HEK293 (cell line): Measurements from ENCODE around the gene ACTL6B.
A peak's percentile ranks its signal among the peaks of the same experiment; 100 is the strongest.

Experiments
- BCL11A ChIP-seq: fragments of 450-650 bp; formaldehyde crosslinking; IDR thresholded peaks from 2 replicates; pipeline ENCODE4 v1.5.1; 2016; ENCODE audit warnings: low read depth, missing biosample characterization, missing genetic modification characterization
- HOXC10 ChIP-seq: sonication (generic); formaldehyde crosslinking; IDR thresholded peaks from 2 replicates; pipeline ENCODE4 v1.8.1; 2023; ENCODE audit warnings: mild to moderate bottlenecking, missing genetic modification reagents
- SALL2 ChIP-seq: fragments of 450-650 bp; formaldehyde crosslinking; IDR thresholded peaks from 2 replicates; pipeline ENCODE4 v1.5.0; 2017; ENCODE audit warnings: missing biosample characterization, mild to moderate bottlenecking, missing genetic modification characterization, borderline replicate concordance
- ZBTB44 ChIP-seq: fragments of 450-650 bp; IDR thresholded peaks from 2 replicates; pipeline ENCODE4 v1.5.1; 2018; ENCODE audit warnings: missing biosample characterization, mild to moderate bottlenecking, missing genetic modification characterization
- ZBTB6 ChIP-seq: fragments of 450-650 bp; formaldehyde crosslinking; IDR thresholded peaks from 2 replicates; pipeline ENCODE4 v1.5.1; 2017; ENCODE audit warnings: missing biosample characterization, missing genetic modification characterization
- ZFP3 ChIP-seq: fragments of 450-650 bp; formaldehyde crosslinking; IDR thresholded peaks from 2 replicates; pipeline ENCODE4 v1.5.1; 2016; ENCODE audit warnings: low read depth, missing biosample characterization, missing genetic modification characterization
- ZNF132 ChIP-seq: fragments of 450-650 bp; formaldehyde crosslinking; IDR thresholded peaks from 2 replicates; pipeline ENCODE4 v1.5.1; 2017; ENCODE audit warnings: missing biosample characterization, missing genetic modification characterization, borderline replicate concordance
- ZNF214 ChIP-seq: fragments of 450-650 bp; formaldehyde crosslinking; IDR thresholded peaks from 2 replicates; pipeline ENCODE4 v1.5.1; 2017; ENCODE audit warnings: missing biosample characterization, mild to moderate bottlenecking, missing genetic modification characterization, borderline replicate concordance
- ZNF239 ChIP-seq: fragments of 450-650 bp; formaldehyde crosslinking; IDR thresholded peaks from 2 replicates; pipeline ENCODE4 v1.5.1; 2016; ENCODE audit warnings: missing biosample characterization, missing genetic modification characterization
- ZNF280D ChIP-seq: fragments of 450-650 bp; formaldehyde crosslinking; IDR thresholded peaks from 2 replicates; pipeline ENCODE4 v1.5.1; 2016; ENCODE audit warnings: missing biosample characterization, missing genetic modification characterization
- ZNF311 ChIP-seq: fragments of 450-650 bp; formaldehyde crosslinking; IDR thresholded peaks from 2 replicates; pipeline ENCODE4 v1.5.1; 2017; ENCODE audit warnings: missing biosample characterization, missing genetic modification characterization, borderline replicate concordance
- ZNF350 ChIP-seq: fragments of 450-650 bp; formaldehyde crosslinking; IDR thresholded peaks from 2 replicates; pipeline ENCODE4 v1.5.0; 2017; ENCODE audit warnings: missing biosample characterization, mild to moderate bottlenecking, missing genetic modification characterization
- ZNF449 ChIP-seq: fragments of 450-650 bp; formaldehyde crosslinking; IDR thresholded peaks from 2 replicates; pipeline ENCODE4 v1.5.1; 2017; ENCODE audit warnings: missing biosample characterization, mild to moderate bottlenecking, missing genetic modification characterization, moderate library complexity
- ZNF48 ChIP-seq: fragments of 450-650 bp; formaldehyde crosslinking; IDR thresholded peaks from 2 replicates; pipeline ENCODE4 v1.5.1; 2016; ENCODE audit warnings: missing biosample characterization, missing genetic modification characterization
- ZNF510 ChIP-seq: fragments of 450-650 bp; formaldehyde crosslinking; IDR thresholded peaks from 2 replicates; pipeline ENCODE4 v1.5.1; 2018; ENCODE audit warnings: mild to moderate bottlenecking, missing genetic modification characterization, missing biosample characterization; ENCODE audit not compliant: insufficient replicate concordance
- ZNF514 ChIP-seq: fragments of 450-650 bp; formaldehyde crosslinking; IDR thresholded peaks from 2 replicates; pipeline ENCODE4 v1.5.1; 2016; ENCODE audit warnings: missing biosample characterization, missing genetic modification characterization
- ZNF571 ChIP-seq: fragments of 450-650 bp; formaldehyde crosslinking; IDR thresholded peaks from 2 replicates; pipeline ENCODE4 v1.5.0; 2017; ENCODE audit warnings: missing biosample characterization, missing genetic modification characterization
- ZNF629 ChIP-seq: fragments of 450-650 bp; formaldehyde crosslinking; IDR thresholded peaks from 2 replicates; pipeline ENCODE4 v1.5.1; 2017; ENCODE audit warnings: missing biosample characterization, missing genetic modification characterization
- ZNF658 ChIP-seq: fragments of 450-650 bp; formaldehyde crosslinking; IDR thresholded peaks from 2 replicates; pipeline ENCODE4; 2016; ENCODE audit warnings: missing biosample characterization, missing genetic modification characterization
- ZNF785 ChIP-seq: fragments of 450-650 bp; formaldehyde crosslinking; IDR thresholded peaks from 2 replicates; pipeline ENCODE4 v1.5.1; 2016; ENCODE audit warnings: missing biosample characterization, missing genetic modification characterization
- ZNF837 ChIP-seq: fragments of 450-650 bp; formaldehyde crosslinking; IDR thresholded peaks from 2 replicates; pipeline ENCODE4 v1.5.1; 2016; ENCODE audit warnings: missing biosample characterization, missing genetic modification characterization
- ZNF843 ChIP-seq: fragments of 450-650 bp; formaldehyde crosslinking; IDR thresholded peaks from 2 replicates; pipeline ENCODE4 v1.5.1; 2016; ENCODE audit warnings: missing biosample characterization, missing genetic modification characterization
- ZSCAN23 ChIP-seq: fragments of 450-650 bp; formaldehyde crosslinking; IDR thresholded peaks from 2 replicates; pipeline ENCODE4 v1.5.1; 2016; ENCODE audit warnings: missing biosample characterization, missing genetic modification characterization
- TF ChIP-seq, protein P1 (sequence below): fragments of 450-650 bp; formaldehyde crosslinking; IDR thresholded peaks from 2 replicates; pipeline ENCODE4 v1.5.1; 2017; ENCODE audit warnings: missing biosample characterization, missing genetic modification characterization
- TF ChIP-seq, protein P2 (sequence below): fragments of 450-650 bp; formaldehyde crosslinking; IDR thresholded peaks from 2 replicates; pipeline ENCODE4 v1.5.1; 2016; ENCODE audit warnings: missing biosample characterization, missing genetic modification characterization

Gene ACTL6B

GRCh38 chr7:100611983-100612729, 44.1 kb downstream of the ACTL6B start, which contains the start of gene MOSPD3 (continued):
- TF ChIP-seq ZNF239 (tag by site-specific recombination) (no peak), ZNF837 (tag by site-specific recombination) (no peak), ZNF280D (tag by site-specific recombination) (no peak), ZNF132 (tag by site-specific recombination) (no peak), SALL2 (tag by site-specific recombination) (no peak), ZSCAN23 (tag by site-specific recombination) (no peak), ZNF214 (no peak), ZNF629 (tag by site-specific recombination) (peak; percentile 93), ZNF350 (tag by site-specific recombination) (no peak), ZNF571 (tag by site-specific recombination) (no peak), ZNF48 (no peak), ZFP3 (no peak), ZNF449 (tag by site-specific recombination) (peak; percentile 60; the same call in 1 of the 2 replicates), ZNF785 (no peak), ZNF843 (tag by site-specific recombination) (no peak), HOXC10 (CRISPR knock-in tag) (no peak), ZNF311 (tag by site-specific recombination) (no peak), ZBTB44 (tag by site-specific recombination) (0 out of 2 replicates have a peak, but pooled peaks have one; percentile 5), ZNF658 (tag by site-specific recombination) (no peak), ZNF514 (tag by site-specific recombination) (no peak), ZNF510 (tag by site-specific recombination) (no peak), ZBTB6 (no peak), BCL11A (tag by site-specific recombination) (no peak)
- TF ChIP-seq, protein P1, sequence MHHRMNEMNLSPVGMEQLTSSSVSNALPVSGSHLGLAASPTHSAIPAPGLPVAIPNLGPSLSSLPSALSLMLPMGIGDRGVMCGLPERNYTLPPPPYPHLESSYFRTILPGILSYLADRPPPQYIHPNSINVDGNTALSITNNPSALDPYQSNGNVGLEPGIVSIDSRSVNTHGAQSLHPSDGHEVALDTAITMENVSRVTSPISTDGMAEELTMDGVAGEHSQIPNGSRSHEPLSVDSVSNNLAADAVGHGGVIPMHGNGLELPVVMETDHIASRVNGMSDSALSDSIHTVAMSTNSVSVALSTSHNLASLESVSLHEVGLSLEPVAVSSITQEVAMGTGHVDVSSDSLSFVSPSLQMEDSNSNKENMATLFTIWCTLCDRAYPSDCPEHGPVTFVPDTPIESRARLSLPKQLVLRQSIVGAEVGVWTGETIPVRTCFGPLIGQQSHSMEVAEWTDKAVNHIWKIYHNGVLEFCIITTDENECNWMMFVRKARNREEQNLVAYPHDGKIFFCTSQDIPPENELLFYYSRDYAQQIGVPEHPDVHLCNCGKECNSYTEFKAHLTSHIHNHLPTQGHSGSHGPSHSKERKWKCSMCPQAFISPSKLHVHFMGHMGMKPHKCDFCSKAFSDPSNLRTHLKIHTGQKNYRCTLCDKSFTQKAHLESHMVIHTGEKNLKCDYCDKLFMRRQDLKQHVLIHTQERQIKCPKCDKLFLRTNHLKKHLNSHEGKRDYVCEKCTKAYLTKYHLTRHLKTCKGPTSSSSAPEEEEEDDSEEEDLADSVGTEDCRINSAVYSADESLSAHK, result no peak
- TF ChIP-seq, protein P2, sequence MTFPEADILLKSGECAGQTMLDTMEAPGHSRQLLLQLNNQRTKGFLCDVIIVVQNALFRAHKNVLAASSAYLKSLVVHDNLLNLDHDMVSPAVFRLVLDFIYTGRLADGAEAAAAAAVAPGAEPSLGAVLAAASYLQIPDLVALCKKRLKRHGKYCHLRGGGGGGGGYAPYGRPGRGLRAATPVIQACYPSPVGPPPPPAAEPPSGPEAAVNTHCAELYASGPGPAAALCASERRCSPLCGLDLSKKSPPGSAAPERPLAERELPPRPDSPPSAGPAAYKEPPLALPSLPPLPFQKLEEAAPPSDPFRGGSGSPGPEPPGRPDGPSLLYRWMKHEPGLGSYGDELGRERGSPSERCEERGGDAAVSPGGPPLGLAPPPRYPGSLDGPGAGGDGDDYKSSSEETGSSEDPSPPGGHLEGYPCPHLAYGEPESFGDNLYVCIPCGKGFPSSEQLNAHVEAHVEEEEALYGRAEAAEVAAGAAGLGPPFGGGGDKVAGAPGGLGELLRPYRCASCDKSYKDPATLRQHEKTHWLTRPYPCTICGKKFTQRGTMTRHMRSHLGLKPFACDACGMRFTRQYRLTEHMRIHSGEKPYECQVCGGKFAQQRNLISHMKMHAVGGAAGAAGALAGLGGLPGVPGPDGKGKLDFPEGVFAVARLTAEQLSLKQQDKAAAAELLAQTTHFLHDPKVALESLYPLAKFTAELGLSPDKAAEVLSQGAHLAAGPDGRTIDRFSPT (tag by site-specific recombination), result peak; percentile 91
